Fibroblast of lung (primary cell): Measurements from ENCODE around the gene DSTN.

Experiments
- CTCF ChIP-seq, 2 donors: IDR thresholded peaks in 1 of 2; conservative IDR thresholded peaks in 1 of 2; 1 replicate in 1 of 2; 2 replicates in 1 of 2; pipeline ENCODE4 v1.5.1; 2011 to 2012; ENCODE audit warnings: low read length in 2 of 2, control low read depth in 1 of 2, inconsistent platforms in 1 of 2, low read depth in 1 of 2, mild to moderate bottlenecking in 1 of 2
- EZH2 ChIP-seq: IDR thresholded peaks from 2 replicates; pipeline ENCODE4 v1.5.1; 2012; ENCODE audit warnings: low read length, control low read depth, mild to moderate bottlenecking; ENCODE audit errors: missing control alignments

- no peak for TF ChIP-seq CTCF (conservative IDR thresholded peaks at IDR 0.05 in 1 of 2, IDR thresholded peaks at IDR 0.05 in 1 of 2; ENCODE audit: low read depth in 1 of 2, low read length in 2 of 2)
- no peak for TF ChIP-seq EZH2
Measured at GRCh38 chr20:17635332-17636244, 65.7 kb downstream of the DSTN start.
